MCF 10A (cell line): ENCODE measurements around the gene HVCN1. TPM values are rescaled to one million over a fixed set of nuclear protein-coding genes. Genes with fewer than 3 reads are reported as not detected.
"Not testable (repeated sequence)": the region's sequence is repeated elsewhere in the genome, so short reads cannot be mapped to it uniquely, and the experiment has no call there.

Experiments used
- BruUV-seq: library from RNA; stranded (reverse); fragments of 400-500 nt; replicated peaks from 2 replicates; lab custom pipeline; 2021; lab: Mats Ljungman, UMichigan
- CTCF ChIA-PET: fragments of 300-600 bp; sonication (Branson Sonifier 250); formaldehyde crosslinking; extraction: SDS; loops from one replicate; lab custom pipeline; 2021; ENCODE audit warnings: antibody characterized with exemption, inconsistent platforms; lab: Yijun Ruan, JAX
- POLR2A ChIA-PET: fragments of 300-600, 350-650 bp; sonication (Branson Sonifier 250); formaldehyde crosslinking; extraction: SDS; loops from one replicate; lab custom pipeline; 2020; ENCODE audit warnings: antibody characterized with exemption, inconsistent platforms; lab: Yijun Ruan, JAX
- DNase-seq: peaks from one replicate; pipeline ENCODE4 v3.0.0-alpha.2; 2018; ENCODE audit not compliant: unreplicated experiment
- H3K27ac Mint-ChIP-seq: one replicate; pipeline ENCODE4 v1.8.0; 2022; ENCODE audit warnings: mild to moderate bottlenecking, low read depth, mixed read lengths; ENCODE audit not compliant: unreplicated experiment
- H3K27me3 Mint-ChIP-seq: one replicate; pipeline ENCODE4 v1.8.0; 2022; ENCODE audit warnings: mixed read lengths; ENCODE audit not compliant: insufficient read depth, unreplicated experiment
- H3K36me3 Mint-ChIP-seq: one replicate; pipeline ENCODE4 v1.8.0; 2022; ENCODE audit warnings: mild to moderate bottlenecking, moderate library complexity, mixed read lengths; ENCODE audit not compliant: insufficient read depth, unreplicated experiment
- H3K4me1 Mint-ChIP-seq: one replicate; pipeline ENCODE4 v1.8.0; 2022; ENCODE audit warnings: mixed read lengths; ENCODE audit not compliant: insufficient read depth, unreplicated experiment
- H3K4me3 Mint-ChIP-seq: one replicate; pipeline ENCODE4 v1.8.0; 2022; ENCODE audit warnings: mild to moderate bottlenecking, moderate library complexity, mixed read lengths; ENCODE audit not compliant: unreplicated experiment
- H3K9me3 Mint-ChIP-seq: one replicate; pipeline ENCODE4 v1.8.0; 2022; ENCODE audit warnings: mixed read lengths; ENCODE audit not compliant: unreplicated experiment
- CTCF ChIP-seq: fragments of 200-600 bp; IDR thresholded peaks from one replicate; pipeline ENCODE4 v1.8.0; 2022; ENCODE audit warnings: antibody characterized with exemption, mild to moderate bottlenecking; ENCODE audit not compliant: unreplicated experiment
- intact Hi-C: fragments of 100-400 bp; cut with micrococcal nuclease; formaldehyde crosslinking; loops from 2 replicates; pipeline ENCODE4 v1.14.1; 2022
- total RNA-seq: library from RNA; stranded (reverse); gene quantifications from 2 replicates; pipeline ENCODE4 v1.2.3, GENCODE V29; 2022

HVCN1 gene
- total RNA-seq, 1 experiment from 2014 or later, result not detected

DNA sequence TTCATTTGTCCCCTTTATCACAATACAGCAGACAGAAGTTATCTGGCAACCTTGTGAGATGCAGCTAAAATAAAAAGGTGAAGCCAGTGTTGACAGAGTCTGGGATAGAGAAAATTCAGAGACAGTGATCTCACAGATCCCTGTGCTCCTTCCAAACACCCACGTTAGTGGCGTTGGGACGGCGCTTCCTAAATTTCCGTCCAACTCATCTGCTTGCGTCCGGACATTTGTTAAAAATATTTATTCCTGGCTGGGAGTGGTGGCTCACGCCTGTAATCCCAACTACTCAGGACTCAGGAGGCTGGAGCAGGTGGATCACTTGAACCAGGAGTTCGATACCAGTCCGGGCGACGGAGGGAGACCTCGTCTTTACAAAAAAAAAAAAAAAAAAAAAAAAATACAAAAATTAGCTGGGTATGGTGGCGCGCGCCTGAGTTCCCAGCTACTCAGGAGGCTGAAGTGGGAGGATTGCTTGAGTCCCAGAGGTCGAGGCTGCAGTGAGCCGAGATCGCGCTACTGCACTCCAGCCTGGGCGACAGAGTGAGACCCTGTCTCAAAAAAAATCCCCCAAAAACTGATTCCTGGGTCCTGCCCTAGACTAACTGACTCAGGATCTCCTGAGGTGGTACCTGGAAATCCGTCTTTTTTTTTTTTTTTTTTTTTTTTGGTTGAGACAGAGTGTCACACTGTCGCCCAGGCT is 75.7 kb downstream of the HVCN1 start:
- no TSS peak for BruUV-seq
- CTCF ChIA-PET, result interaction anchor here (0.6 to 3.5 kb wide), 9 partner anchors 9 to 408 kb away, joined by 3 to 24 read pairs (median 4); partner anchors contain the start of genes FAM216A and GPN3

DNA sequence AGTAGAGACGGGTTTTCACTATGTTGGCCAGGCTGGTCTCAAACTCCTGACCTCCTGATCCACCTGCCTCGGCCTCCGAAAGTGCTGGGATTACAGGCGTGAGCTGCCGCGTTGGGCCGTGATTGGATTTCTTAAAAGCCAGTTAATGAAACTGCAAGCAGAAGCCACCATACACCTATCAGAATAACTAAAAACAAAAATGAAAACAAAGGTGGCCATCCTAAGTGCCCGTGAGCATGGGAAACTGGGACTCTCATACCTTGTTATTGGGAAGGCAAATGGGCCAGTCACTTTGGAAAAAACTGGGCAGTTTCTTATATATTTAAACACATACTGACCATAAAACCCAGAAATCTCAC is 82.7 kb downstream of the HVCN1 start:
- no peaks in the 10 kb centered on the region for H3K4me1 Mint-ChIP-seq
- H3K4me3 Mint-ChIP-seq, result no peak overlapping the region
- ChIA-PET POLR2A (no interaction called here), CTCF (no interaction called here)
- peak overlapping the region; percentile 16 for H3K27ac Mint-ChIP-seq
- H3K9me3 Mint-ChIP-seq, result no peaks in the 10 kb centered on the region
- intact Hi-C loops, result no loop called here
- H3K27me3 Mint-ChIP-seq, result no peaks in the 10 kb centered on the region
- no peaks in the 10 kb centered on the region for H3K36me3 Mint-ChIP-seq
- no peak for DNase-seq
- TF ChIP-seq CTCF, result no peak
- BruUV-seq, result no TSS peak

More for the DNA sequence above, 75.7 kb downstream of the HVCN1 start:
- no peak for DNase-seq
- Mint-ChIP-seq H3K9me3 (no peaks in the 10 kb centered on the region), H3K4me3 (peak overlapping the region; percentile 78), H3K36me3 (peaks cover 14% of the 10 kb centered on the region), H3K4me1 (no peaks in the 10 kb centered on the region), H3K27me3 (no peaks in the 10 kb centered on the region), H3K27ac (no peak overlapping the region)
- POLR2A ChIA-PET, result interaction anchor here (0.6 to 2.1 kb wide), 19 partner anchors 8 to 364 kb away, joined by 3 to 17 read pairs (median 3); partner anchors contain the start of genes ARPC3, FAM216A, GPN3 and RAD9B
- intact Hi-C loops, result no loop called here
- TF ChIP-seq CTCF, result no peak

DNA sequence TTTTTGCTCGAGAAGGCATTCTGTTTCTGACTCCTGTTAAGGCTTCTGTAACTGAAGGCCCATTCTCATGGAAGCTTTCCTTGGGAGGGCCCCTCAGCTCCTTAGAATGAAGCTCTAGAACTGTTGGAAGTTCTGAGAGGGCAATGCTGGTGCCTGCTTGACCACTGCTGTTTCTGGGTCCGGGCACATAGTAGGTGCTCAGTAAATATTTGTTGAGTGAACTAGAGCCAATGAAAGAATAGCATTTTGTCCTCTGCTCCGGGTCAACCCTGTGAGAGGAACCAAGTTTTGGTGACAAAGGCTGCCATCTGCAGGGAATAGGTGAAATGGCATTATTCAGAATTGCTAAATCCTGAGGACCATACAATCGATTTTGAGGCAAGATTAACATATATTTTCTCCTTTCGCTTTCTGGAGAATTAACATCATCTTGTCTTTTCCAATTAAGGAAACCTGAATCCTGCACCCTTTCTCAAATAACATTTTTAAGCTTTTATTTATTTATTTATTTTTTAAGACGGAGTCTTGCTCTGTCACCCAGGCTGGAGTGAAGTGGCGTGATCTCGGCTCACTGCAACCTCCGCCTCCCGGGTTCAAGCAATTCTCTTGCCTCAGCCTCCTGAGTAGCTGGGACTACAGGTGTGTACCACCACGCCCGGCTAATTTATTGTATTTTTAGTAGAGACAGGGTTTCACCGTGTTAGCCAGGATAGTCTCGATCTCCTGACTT is 86.7 kb downstream of the HVCN1 start:
- intact Hi-C loops, result loop anchor here (1.0 to 5.0 kb wide), 6 partner anchors 96 to 502 kb away; partner anchors contain the start of gene ARPC3
- peak; percentile 71 for DNase-seq
- not testable (repeated sequence) for H3K36me3 Mint-ChIP-seq, BruUV-seq, H3K9me3 Mint-ChIP-seq, H3K4me3 Mint-ChIP-seq, H3K27me3 Mint-ChIP-seq, H3K4me1 Mint-ChIP-seq, H3K27ac Mint-ChIP-seq
- ChIA-PET CTCF (interaction anchor here (0.5 to 8.9 kb wide), 47 partner anchors 8 to 580 kb away, joined by 3 to 239 read pairs (median 5); partner anchors contain the start of genes ARPC3, FAM216A, GPN3 and RAD9B), POLR2A (interaction anchor here (0.6 to 4.8 kb wide), 14 partner anchors 11 to 286 kb away, joined by 3 to 32 read pairs (median 4); partner anchors contain the start of genes ARPC3, FAM216A, GPN3 and RAD9B)
- TF ChIP-seq CTCF, result peak; percentile 82

GRCh38 chr12:110600254-110600653 is 88.7 kb downstream of the HVCN1 start:
- BruUV-seq, result no TSS peak
- no peak overlapping the region for H3K4me3 Mint-ChIP-seq
- no peaks in the 10 kb centered on the region for H3K27me3 Mint-ChIP-seq
- ChIA-PET POLR2A (interaction anchor here (0.6 to 4.8 kb wide), 16 partner anchors 8 to 150 kb away, joined by 3 to 32 read pairs (median 5); partner anchors contain the start of genes ARPC3, FAM216A, GPN3 and RAD9B), CTCF (interaction anchor here (0.6 to 8.9 kb wide), 26 partner anchors 12 to 621 kb away, joined by 3 to 239 read pairs (median 9); partner anchors contain the start of genes ARPC3, FAM216A, GPN3 and RAD9B)
- no peak overlapping the region for H3K27ac Mint-ChIP-seq
- no peaks in the 10 kb centered on the region for H3K36me3 Mint-ChIP-seq
- TF ChIP-seq CTCF, result peak; percentile 66
- peaks cover 7% of the 10 kb centered on the region for H3K4me1 Mint-ChIP-seq
- H3K9me3 Mint-ChIP-seq, result no peaks in the 10 kb centered on the region
- DNase-seq, result peak; percentile 68
- intact Hi-C loops, result loop anchor here (1.0 to 5.0 kb wide), 3 partner anchors 48 to 238 kb away; no protein-coding TSS in a partner anchor
